GM19438 (cell line): ENCODE data around the gene MTREX.

Source experiments
- ATAC-seq: cut with Tn5 transposase; IDR thresholded peaks from one replicate; pipeline ENCODE4 v1.9.1; 2021; ENCODE audit warnings: low read depth; ENCODE audit not compliant: unreplicated experiment

MTREX gene

DNA sequence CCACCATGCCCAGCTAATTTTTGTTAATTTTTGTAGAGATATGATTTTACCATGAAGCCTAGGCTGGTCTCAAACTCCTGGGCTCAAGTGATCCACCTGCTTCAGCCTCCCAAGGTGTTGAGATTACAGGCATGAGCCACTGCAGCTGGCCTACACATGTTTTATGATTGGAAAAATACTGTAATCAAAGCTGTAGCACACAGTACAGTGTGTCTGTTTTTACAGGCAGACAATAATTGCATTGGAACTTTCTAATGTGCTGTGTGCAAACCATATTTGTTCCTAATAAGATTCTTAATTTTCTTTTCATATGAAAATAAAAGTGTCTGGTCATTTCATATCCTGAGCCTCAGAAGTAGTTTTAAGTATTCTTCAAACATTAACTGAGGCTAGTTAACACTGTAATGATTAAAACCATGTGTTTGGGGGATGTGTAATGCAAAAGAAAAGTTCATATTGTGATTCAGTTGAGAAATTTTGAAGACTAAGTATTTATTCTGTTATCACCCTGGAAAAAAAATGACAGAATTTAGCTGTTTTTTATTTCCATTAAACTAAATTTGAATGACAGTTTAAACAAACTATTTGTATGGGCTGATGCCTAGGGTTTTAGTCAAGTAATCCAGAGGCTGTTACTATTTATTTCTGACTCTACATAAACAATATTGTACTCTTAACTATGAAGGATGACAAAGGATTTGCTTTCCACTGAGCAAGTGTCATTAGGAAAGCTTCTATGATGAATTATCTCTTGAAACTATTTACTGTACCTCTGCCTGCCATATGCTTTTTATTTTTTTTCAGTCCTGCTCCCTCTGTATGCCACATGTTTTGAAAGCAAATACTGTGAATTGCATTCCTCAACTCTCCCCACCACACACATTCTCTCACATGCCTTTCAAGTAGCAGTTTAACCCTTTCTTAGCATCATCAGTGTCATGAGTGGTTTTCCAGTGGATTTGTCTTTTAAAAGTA lies 111.5 kb downstream of the MTREX start:
- no peak for ATAC-seq

- ATAC-seq = peak; percentile 71
These were observed 113.3 kb downstream of the MTREX start for GRCh38 chr5:55421074-55421529.

DNA sequence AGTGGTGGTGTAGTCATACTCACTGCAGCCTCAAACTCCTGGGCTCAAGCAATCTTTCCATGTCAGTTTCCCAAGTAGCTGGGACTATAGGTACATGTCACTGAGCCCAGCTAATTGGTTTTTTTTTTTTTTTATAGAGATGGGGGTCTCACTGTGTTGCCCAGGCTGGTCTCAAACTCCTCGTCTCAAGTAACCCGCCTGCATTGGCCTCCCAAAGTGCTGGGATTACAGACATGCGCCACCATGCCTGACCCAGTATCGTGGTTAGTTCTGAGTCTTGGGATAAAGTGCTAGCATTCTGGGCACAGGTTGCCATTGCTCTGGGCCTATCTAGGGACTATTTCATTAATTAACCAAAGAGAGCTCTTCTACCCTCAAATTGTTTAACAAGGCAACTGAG lies 118.7 kb downstream of the MTREX start:
- no peak for ATAC-seq

DNA sequence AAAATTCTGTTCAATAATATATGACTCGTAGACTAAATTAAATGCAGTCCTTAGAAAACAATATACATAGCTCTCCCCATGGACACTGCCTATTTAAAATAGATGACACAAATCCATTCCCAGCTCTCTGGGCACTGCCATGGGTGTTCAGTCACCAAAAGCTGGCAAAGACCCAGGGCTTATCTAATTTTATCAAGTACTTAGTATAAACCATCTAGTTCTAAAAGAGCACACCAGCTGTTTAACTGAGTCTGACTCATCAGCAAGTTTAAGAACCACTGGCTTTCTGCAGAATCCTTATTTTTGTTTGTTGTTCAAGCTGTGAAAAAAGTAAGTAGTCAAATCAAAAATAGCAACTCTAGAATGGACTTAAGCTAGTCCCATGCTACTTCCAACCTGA lies 119.4 kb downstream of the MTREX start:
- no peak for ATAC-seq

GRCh38 chr5:55429221-55429612 lies 121.4 kb downstream of the MTREX start:
- no peak for ATAC-seq

DNA sequence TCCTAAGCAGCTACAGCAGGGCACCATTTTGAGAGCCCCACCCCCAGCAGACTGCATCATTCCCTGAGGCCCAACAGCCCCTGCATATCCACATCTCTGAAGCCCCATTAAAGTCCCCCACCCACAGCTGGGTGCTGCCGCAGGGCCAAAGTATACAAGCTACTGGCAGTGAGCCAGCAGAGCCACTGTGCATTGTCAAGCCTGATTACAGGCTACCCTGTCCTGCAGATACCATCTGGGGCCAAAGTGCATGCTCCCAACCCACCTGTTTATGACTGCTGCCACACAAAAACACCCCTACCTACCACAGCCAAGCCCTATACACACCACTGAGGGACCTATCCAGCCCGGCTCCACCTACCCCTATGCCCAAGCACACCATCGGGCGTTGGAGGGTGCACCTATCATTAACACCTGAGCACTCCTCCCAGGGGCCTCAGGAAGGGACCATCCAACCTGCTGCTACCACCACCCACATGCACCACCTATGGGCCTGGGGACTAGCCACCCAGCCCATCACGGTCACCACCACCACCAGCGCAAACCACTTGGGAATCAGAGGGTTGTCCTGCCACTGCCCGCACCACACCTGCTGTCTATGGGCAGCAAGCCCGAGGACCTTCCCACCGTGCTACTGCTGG lies 121.9 kb downstream of the MTREX start:
- no peak for ATAC-seq

DNA sequence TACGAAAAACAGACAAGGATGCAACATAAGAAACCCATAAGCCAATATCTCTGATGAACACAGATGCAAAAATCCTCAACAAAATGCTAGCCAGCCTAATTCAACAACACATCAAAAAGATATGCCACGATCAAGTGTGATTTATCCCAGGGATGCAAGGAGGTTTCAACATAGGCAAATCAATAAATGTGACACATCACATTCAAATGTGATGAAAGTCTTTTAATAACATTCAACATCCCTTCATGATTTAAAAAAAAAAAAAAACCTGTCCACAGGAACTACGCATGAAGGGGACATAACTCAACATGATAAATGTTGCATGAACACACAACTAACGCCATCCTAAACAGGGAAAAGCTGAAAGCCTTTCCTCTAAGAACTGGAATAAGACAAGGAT lies 124.8 kb downstream of the MTREX start:
- ATAC-seq = no peak

GRCh38 chr5:55437452-55437851 lies 129.7 kb downstream of the MTREX start:
- no peak for ATAC-seq

- no peak for ATAC-seq
These were observed 130.0 kb downstream of the MTREX start for GRCh38 chr5:55437859-55438206.

DNA sequence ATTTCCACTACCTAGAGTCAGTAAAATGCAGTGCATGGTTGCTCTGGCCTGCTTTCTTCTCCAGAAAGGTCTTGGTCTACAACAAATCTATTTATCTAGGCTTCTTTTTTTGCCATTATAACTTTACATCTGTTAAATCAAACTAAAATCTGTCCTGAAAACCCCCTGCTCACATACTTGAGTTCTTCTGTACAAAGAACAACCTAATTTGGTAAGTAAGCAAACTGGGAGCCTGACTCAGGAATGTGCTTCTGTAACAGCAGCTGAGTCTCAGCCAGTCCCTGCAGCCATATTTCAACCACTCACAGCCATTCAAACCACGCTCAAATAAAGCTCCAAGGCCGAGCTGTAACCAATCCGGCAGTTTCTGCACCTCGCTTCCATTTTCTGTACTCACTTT lies 131.2 kb downstream of the MTREX start:
- no peak for ATAC-seq

GRCh38 chr5:55440188-55440646 lies 132.4 kb downstream of the MTREX start:
- no peak for ATAC-seq

DNA sequence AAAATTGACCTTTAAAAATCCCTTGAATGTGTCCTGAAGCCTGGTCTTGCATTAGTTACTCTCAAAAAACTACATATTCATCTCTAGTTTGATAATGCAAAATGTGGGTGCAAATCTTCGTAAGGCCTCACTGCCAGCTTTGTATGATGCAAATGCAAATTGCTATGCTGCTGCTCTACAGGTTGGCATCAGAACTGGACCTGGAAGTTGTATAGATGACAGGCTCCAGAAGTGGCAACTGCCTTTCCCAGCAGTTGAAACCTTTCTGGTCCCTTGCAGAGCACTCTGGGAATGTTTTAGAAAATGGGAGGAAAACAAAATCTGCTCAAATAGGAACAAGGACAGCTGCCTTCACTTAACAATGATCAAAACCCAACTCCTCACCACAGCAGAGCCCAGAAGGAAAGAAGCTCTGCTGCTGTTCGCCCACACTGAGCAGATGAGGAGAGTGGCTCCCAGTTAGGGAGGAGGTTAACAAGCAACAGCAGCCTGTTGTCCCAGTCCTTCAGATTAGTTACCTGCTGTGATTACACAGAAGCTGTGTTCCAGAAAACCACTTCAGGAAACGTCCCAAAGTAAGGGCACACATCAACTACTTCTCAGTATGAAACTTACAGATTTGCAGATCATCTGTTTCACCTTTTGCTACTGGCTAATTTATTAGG lies 133.4 kb downstream of the MTREX start:
- no peak for ATAC-seq

GRCh38 chr5:55441954-55442353 lies 134.2 kb downstream of the MTREX start:
- no peak for ATAC-seq

DNA sequence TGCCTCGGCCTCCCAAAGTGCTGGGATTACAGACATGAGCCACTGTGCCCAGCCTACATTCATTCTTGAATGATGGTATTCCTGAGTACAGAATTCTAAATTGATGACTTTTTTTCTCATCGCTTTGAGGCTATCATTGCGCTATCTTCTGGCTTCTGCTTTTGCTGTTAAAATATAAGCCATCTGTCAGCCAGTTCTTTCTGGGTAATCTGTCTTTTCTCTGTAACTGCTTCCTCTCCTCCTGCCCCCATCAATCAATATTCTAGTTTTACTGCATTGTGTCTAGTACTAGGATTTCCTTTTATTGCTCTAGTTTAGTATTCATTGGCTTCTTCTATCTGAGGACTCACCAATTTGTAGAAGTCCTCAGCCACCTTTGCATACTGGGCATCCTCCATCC lies 138.0 kb downstream of the MTREX start:
- ATAC-seq = no peak

DNA sequence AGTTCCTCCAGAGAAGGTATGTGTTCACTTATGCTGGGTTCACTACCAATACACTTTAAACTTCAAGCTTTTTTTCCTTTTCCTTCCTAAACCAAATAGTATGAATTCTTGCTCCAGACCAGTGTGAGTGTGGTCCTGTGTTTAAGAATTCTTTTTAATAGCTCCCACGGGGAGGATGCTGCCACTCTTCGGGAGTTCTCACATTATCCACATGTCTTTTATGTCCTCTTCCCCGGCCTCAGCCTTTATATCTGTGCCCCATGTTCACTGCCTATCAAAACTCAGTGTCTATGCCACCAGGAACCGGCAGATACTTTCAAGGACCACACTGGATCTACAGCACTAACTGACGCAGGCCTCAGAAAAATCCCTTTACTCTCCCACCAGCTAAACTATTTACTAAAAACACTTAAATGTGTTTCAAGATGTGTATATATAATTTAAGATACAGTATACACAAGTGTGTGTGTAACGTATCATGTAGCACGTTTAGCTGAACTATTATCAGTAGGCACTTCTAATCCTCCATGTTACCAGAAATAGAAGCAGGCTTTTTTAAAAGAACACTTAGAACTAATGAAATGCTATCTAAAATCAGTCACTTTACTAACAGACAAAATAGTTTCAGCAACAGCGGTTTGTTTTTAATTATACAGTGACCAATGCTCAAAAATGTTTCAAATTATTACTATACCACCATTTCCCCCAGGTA lies 139.0 kb downstream of the MTREX start:
- ATAC-seq = no peak

GRCh38 chr5:55450050-55450765 lies 142.4 kb downstream of the MTREX start:
- no peak for ATAC-seq

GRCh38 chr5:55451976-55452375 lies 144.2 kb downstream of the MTREX start:
- ATAC-seq = no peak

GRCh38 chr5:55453211-55453610 lies 145.4 kb downstream of the MTREX start:
- ATAC-seq = no peak

DNA sequence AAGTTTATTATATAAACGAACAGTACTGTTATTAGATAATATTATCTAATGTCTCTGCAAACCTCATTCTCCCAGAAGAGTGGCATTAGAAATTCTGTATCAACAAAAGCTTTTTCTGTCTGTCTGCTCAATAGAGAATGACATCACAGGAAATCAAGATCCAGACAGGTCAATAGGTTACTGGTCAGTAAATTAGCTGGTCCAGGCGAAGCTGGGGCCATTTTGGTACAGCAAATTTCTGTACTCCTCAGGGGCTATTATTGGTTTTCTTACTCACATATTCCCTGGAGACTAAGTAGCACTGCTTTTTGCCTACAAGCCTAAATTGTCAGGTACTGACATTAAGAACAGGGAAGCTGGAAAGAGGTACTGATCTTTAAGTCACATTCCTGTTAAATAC lies 146.5 kb downstream of the MTREX start:
- no peak for ATAC-seq
